22Rv1 (cell line): ENCODE results near the gene TEX13D.

Experiments used
- ZFX ChIP-seq: fragments of 450-650 bp; IDR thresholded peaks from 2 replicates; pipeline ENCODE4 v1.6.1; 2017; ENCODE audit warnings: antibody characterized with exemption, borderline replicate concordance
- TF ChIP-seq, protein P1 (sequence below): fragments of 450-650 bp; IDR thresholded peaks from 2 replicates; pipeline ENCODE4 v1.5.1; 2017; ENCODE audit warnings: mild to moderate bottlenecking

GRCh38 chrX:124358800-124359383 lies 26.4 kb downstream of the TEX13D start:
- TF ChIP-seq, protein P1, sequence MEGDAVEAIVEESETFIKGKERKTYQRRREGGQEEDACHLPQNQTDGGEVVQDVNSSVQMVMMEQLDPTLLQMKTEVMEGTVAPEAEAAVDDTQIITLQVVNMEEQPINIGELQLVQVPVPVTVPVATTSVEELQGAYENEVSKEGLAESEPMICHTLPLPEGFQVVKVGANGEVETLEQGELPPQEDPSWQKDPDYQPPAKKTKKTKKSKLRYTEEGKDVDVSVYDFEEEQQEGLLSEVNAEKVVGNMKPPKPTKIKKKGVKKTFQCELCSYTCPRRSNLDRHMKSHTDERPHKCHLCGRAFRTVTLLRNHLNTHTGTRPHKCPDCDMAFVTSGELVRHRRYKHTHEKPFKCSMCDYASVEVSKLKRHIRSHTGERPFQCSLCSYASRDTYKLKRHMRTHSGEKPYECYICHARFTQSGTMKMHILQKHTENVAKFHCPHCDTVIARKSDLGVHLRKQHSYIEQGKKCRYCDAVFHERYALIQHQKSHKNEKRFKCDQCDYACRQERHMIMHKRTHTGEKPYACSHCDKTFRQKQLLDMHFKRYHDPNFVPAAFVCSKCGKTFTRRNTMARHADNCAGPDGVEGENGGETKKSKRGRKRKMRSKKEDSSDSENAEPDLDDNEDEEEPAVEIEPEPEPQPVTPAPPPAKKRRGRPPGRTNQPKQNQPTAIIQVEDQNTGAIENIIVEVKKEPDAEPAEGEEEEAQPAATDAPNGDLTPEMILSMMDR = no peak
- no peak for TF ChIP-seq ZFX
